GM21723 (cell line): ENCODE results near the gene LRRC4C.

Experiments used
- ATAC-seq: cut with Tn5 transposase; IDR thresholded peaks from one replicate; pipeline ENCODE4 v1.9.1; 2021; ENCODE audit warnings: mild to moderate bottlenecking, moderate library complexity; ENCODE audit not compliant: unreplicated experiment

LRRC4C gene

GRCh38 chr11:41267451-41267850 is 192.0 kb downstream of the LRRC4C start:
- ATAC-seq, result no peak

DNA sequence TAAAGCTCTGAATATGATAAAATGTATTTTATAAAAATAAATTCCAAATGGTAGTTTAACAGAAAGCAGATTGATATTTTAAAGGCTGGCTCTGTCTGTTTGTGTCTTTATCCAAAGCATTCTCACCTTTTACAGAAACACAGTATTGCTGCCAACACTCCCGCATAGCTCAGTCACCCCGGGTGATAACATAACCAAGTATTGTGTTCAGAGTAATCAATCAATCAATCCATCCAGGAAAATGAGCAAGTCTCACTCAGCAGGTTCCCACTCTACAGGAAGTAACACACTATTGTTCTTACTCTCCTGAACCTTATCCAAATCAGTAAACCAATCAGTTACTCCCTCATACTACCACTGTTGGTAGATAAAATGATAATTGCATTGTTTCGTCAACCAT is 203.4 kb downstream of the LRRC4C start:
- ATAC-seq, result no peak

- no peak for ATAC-seq
Measured at GRCh38 chr11:41254966-41255365, 204.5 kb downstream of the LRRC4C start.

- no peak for ATAC-seq
Measured at GRCh38 chr11:41250408-41250935, 209.0 kb downstream of the LRRC4C start.

DNA sequence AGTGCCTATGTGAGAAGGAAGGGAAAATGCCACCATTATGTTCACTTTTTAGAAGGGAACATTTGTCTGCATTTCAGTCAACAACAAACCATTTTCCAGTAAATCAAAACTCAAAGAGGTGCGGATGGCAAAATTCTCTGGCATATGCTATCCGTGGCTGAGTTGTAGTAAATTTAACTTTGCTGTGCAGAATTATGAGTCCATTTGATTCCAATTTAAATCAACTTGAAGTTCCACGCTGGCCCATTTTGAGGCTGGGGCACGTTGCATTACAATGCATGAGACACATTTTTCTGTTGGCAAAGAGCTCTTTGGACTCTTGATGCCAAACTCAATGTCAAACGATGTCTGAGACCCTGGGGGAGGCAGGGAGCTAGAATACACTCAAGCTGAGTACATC is 211.8 kb downstream of the LRRC4C start:
- ATAC-seq, result no peak

- no peak for ATAC-seq
Measured at GRCh38 chr11:41246399-41246745, 213.1 kb downstream of the LRRC4C start.

DNA sequence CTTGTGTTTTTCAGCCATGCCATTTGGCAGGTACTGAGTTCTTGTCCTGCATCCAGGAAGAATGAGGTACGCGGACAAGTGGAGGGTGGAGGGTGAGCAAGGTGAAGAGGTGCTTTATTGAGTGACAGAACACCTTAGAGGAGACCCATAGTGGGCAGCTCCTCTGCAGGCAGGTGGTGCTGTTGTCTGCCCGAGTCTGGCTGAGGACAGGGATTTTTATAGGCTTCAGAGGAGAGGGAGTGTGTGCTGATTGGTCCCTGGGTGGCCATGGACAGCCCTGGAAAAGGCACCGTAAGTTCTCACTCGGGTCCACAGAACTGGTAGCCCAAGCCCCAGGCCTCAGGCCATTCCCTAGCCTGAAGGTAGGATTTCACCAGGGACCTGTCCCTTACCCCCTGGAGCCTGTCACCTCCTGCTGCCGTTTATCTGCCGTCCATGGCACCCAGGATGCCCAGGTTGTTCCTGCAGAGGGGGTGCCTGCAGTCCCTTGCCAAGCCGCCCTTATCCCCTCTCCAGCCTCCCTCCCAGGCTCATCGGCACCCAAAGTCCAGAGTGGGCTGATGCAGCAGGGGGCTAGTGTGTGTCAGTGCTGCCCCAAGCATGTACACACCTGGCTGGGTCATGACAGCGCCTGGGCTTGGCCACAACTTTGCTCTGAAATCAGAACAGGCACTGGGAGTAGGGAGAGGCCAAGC is 213.6 kb downstream of the LRRC4C start:
- ATAC-seq, result no peak

DNA sequence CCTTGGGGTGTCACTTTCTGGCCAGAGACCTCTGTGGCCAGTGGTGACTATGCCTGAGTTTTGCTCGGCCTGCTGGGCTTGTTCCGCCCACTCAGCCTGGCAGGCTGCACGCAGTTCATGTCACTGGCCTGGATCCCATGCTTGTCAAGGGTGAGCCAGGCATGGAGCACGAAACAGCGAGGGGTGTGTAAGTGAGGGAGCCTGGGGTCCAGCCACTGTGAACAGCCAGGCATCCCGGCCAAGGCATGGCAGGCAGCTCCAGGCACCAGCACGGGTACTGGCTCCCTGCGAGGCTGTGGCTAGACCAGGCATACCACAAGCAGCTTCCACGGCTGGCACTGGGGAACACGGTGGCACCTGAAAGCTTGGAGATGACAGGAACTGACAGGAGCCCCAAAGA is 214.3 kb downstream of the LRRC4C start:
- ATAC-seq, result no peak

- no peak for ATAC-seq
Measured at GRCh38 chr11:41237382-41237781, 222.1 kb downstream of the LRRC4C start.

DNA sequence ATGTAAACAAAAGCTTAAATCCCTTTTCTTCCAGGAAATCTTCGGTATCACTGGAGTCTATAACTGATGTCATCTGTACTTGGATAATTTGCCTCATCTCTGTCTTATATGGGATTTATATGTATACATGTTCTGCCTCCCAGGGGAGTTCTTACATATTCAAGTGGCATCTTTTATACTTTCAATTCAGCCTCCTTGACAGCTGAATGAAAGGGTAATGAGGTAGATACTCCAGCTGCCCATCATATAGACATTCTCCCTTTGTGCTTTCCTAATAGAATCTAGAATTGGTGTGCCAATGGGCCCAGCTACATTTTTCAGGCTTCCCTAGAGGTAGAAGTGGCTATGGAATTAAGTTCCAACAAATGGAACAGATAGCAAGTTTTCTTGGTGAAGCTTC is 223.8 kb downstream of the LRRC4C start:
- no peak for ATAC-seq

GRCh38 chr11:41225856-41226633 is 233.4 kb downstream of the LRRC4C start:
- ATAC-seq, result no peak

DNA sequence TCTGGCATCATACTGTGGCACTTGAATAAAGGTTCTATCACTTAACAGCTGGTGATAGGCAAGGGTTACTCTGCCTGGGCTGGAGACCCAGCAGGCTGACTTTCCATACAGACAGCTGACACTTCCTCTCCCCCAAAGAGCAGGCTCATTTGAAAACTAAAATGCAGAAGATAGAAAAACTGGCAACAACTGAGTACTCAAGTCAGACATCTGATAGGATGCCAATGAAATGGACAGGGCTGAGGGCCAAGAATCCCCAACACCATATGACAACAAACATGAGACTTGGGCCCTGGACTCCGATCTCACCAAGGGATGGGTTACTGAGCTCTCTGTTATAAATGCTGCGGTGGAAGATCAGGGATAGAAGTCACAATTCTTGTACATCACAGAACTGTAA is 237.2 kb downstream of the LRRC4C start:
- ATAC-seq, result no peak

DNA sequence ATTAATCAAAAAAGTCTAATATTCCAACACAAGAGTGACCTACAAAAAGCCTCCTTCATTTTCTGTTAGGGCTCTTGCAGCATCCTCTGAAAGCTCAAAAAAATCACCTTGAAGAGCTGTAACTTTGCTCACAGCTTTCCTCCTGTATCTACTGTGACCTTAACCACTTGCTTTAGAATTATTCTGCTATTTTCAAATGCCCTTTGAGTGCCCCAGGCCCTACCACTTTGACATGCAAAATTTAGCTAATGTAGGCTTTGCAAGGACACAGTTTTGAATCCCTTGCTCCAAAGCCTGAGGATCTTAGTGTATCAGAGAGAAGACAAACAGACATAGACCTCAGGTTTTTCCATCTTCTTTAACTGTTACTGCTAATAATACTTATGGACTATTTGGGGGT is 253.1 kb downstream of the LRRC4C start:
- no peak for ATAC-seq

- no peak for ATAC-seq
Measured at GRCh38 chr11:41201156-41201555, 258.3 kb downstream of the LRRC4C start.

DNA sequence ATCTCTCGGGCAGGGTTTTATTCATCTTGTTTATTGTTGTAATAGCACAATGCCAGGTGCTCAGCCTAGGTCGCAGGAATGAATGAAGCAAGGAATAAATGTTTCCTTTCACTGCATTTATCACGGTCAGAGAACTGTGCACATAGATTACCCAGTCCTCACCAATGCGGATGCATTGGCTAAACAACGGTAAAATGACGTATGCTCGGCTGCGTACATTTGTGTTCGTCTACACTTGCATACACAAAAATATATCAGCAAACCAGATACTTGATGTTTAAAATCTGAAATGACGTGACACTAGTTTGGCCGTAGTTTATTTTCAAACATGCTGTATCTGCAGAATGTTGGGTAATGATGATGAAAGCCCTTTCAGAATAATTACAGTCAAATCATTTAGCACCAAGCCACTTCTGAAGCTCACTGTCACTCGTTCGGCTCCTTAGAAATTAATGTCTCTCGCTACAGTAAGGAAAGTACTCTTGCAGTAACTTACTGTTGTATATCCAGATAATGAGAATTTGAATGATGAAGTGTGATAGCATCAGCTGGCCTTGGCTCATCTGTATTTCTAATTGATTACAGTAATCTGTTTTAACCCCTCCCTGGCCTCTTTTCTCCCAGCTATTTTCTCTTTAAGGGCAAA is 268.9 kb downstream of the LRRC4C start:
- no peak for ATAC-seq

- no peak for ATAC-seq
Measured at GRCh38 chr11:41189701-41190436, 269.6 kb downstream of the LRRC4C start.

DNA sequence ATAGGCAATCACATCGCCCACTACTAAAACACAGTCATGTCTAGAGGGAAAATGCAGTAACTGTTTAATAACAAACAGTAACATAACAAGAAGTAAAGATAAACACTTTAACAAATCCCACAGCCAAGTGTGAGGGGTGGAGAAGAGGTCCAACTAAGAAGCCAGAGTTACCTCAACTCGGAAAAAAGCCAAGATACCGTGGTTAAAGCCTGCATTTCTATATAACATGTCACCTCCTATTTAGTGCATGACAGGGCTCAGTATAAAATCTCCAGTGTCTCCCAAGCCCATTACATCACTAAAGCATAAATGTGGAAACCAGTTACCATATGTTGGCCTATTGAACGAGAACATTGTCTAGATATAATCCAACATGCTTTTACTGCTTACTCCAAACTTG is 281.7 kb downstream of the LRRC4C start:
- no peak for ATAC-seq

GRCh38 chr11:41175304-41175972 is 284.0 kb downstream of the LRRC4C start:
- ATAC-seq, result no peak

DNA sequence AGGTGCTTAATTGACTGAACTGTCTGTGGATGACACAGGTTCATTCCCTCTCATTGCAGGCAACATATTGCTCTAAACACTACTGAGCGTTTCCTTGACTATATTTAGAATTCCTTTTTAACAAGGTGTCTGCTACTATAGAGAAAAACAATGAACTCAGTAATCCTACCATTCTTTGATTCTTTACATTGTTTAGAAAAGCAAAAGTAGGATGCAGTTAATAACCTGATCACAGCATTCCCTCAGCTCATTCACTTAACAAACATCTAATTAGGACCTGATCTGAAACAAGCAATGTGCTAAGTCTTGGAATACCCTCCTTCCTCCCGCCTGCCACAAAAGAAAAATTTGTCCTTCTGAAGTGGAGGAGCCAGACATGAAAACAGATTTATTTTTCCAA is 313.1 kb downstream of the LRRC4C start:
- ATAC-seq, result no peak

GRCh38 chr11:41145420-41145819 is 314.0 kb downstream of the LRRC4C start:
- ATAC-seq, result no peak

- no peak for ATAC-seq
Measured at GRCh38 chr11:41134971-41135370, 324.5 kb downstream of the LRRC4C start.
